DMS53 treated with DMSO at 0.1 percent for 48 hours (cell line): ENCODE data around the gene UNC13D.
"Not testable (repeated sequence)": the region's sequence is repeated elsewhere in the genome, so short reads cannot be mapped to it uniquely, and the experiment has no call there.

Experiments
- DNase-seq: peaks from one replicate; lab custom pipeline; 2025; ENCODE audit not compliant: unreplicated experiment; lab: John Stamatoyannopoulos, UW

UNC13D gene

GRCh38 chr17:75843577-75844529 lies at the start of gene UNC13D:
Gene UNC13D (minus strand): TSS chr17:75844404. CDS start chr17:75844337, 67 bp downstream.
- no peak for DNase-seq

GRCh38 chr17:75893305-75894048 lies 49.3 kb upstream of the UNC13D start:
- DNase-seq, result no peak

DNA sequence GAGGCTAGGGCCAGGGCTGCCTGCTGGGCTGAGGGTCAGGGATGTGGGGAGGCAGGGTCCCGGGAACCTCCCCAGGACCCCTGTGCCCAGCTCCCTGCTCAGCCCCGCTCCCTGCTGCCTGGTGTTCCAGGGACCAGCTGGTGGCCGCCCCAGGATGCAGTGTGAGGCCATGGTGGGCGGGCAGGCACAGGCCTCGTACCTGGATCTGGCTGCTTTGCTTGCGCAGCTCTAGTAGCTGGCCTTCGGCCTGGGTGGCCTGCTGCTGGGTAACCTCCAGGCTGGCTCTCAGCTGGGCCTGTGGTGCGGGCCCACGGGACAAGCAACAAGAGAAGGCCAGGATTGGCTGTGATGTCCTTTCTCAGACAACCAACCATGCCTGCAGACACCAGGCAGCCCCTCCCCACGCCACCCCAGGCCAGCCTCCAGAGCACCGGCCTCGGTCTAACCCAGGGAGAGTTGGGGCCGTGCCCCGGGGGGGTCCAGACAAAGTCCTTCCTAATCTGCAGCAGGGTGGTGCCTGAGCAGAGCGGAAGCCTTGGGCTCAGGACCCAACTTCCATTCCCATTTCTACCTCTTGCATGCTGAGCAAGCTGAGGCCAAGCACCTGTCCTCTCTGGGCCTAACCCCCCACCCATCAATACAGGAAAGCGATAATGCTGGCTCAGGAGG lies 48.5 kb upstream of the UNC13D start:
- DNase-seq, result no peak

- no peak for DNase-seq
Observed at GRCh38 chr17:75891605-75892555, 47.7 kb upstream of the UNC13D start.

DNA sequence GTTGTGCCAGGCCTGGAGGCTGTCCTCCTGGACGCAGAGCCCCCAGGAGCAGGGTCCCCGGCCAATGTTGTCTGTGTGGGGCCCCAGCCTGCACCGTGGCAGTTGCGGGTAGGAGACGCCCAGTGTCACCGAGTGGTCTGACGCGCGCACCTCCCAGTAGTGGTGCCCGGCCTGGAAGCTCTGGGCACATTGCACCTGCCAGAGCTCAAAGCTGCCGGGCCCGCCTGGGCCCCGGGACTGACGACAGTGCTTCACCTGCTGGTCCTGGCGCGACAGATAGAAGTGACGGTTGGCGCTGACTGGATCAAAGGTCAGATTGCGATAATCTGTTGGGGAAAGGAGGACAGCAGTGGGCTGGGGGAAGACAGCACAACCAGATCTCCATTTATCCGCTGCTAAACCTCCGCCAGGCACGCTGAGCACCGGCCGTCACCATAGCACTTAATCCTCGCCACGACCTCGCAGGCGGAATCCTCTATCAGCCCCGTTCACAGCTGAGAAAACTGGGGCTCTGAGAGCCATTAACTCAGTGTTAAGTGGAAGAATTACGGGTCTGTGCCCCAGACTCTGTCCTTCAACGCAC lies 46.9 kb upstream of the UNC13D start:
- DNase-seq, result no peak

DNA sequence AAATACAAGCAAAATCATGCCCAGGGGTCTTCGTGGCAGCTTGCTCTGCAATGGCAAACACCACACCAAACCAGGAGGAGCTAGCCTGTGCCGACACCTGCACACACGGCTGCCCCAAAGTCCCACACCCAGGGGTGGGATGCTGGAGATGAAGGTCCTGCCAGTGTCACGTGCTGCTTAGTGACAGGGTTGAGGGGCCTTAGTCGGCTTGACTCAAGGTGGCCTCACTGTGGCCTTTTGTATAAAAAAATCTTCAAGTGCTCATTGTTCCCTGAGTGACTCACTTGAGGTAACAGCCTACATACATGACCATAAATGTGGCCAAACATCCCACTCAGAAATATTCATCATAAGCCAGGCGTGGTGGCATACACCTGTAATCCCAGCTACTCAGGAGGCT lies 45.2 kb upstream of the UNC13D start:
- DNase-seq, result no peak

GRCh38 chr17:75888484-75888883 lies 44.3 kb upstream of the UNC13D start:
- DNase-seq, result no peak

DNA sequence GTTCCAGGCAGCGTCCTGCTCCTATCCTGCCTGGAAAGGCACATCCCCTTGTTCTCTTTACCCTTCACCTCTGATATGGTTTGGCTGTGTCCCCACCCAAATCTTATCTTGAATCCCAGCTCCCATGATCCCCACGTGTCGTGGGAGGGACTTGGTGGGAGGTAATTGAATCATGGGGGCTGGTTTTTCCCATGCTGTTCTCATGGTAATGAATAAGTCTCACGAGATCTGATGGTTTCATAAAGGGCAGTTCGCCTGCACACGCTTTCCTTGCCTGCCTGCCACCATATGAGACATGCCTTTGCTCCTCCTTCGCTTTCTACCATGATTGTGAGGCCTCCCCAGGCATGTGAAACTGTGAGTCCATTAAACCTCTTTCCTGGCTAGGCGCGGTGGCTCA lies 41.7 kb upstream of the UNC13D start:
- not testable (repeated sequence) for DNase-seq

- DNase-seq, result no peak
Observed at GRCh38 chr17:75885431-75885830, 41.2 kb upstream of the UNC13D start.

DNA sequence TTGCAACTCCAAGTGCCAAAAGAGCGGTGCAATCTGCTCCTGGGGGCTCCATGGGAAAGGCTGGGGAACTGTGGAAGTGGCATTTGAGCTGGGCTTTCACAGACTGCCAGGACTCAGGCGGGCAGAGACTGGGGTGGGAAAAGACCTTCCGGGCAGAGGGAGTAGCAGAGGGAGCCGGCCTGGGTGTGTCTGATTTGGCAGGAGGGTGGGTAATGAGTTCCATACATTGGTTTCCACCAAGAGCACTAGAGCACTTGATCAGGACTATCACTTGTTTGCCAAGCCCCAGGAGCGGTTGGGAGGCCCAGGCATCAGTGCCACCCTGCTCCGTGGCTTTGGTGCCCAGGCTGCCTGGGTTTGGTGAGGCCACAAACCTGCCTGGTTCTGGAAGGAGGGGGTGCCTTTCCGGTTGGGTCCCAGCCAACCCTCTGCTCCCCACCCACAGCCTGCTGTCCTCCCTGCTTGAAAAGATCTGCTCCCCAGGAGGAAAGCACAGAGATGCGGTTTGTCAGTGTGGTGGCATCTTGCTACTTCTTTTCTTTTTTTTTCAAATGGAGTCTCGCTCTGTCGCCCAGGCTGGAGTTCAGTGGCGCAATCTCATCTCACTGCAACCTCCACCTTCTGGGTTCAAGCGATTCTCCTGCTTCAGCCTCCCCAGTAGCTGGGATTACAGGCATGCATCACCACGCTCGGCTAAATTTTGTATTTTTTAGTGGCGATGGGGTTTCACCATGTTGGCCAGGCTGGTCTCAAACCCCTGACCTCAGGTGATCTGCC lies 37.7 kb upstream of the UNC13D start:
- no peak for DNase-seq

DNA sequence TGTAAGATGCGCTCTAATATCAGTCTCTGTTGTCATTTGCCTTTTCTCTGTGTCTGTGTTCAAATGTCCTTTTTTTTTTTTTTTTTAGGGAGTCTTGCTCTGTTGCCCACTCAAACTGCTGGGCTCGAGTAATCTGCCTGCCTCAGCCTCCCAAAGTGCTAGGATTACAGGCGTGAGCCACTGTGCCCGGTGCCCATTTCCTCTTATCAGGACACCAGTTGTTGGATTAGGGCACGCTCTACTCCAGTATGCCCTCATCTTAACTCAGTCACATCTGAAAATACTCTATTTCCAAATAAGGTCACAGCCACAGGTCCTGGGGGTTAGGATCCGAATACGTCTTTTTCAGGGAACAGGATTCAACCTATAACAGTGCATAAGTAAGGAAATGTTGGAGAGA lies 36.1 kb upstream of the UNC13D start:
- DNase-seq, result no peak

- peak; percentile 29 for DNase-seq
Observed at GRCh38 chr17:75878174-75878998, 34.2 kb upstream of the UNC13D start, which contains the start of gene TRIM47. Gene TRIM47 (minus strand): TSS chr17:75878581. CDS start chr17:75878548, 33 bp downstream.

GRCh38 chr17:75877752-75878173 lies 33.6 kb upstream of the UNC13D start:
- peak; percentile 55 for DNase-seq

- DNase-seq, result peak; percentile 32
Observed at GRCh38 chr17:75876938-75877751, 32.9 kb upstream of the UNC13D start.

DNA sequence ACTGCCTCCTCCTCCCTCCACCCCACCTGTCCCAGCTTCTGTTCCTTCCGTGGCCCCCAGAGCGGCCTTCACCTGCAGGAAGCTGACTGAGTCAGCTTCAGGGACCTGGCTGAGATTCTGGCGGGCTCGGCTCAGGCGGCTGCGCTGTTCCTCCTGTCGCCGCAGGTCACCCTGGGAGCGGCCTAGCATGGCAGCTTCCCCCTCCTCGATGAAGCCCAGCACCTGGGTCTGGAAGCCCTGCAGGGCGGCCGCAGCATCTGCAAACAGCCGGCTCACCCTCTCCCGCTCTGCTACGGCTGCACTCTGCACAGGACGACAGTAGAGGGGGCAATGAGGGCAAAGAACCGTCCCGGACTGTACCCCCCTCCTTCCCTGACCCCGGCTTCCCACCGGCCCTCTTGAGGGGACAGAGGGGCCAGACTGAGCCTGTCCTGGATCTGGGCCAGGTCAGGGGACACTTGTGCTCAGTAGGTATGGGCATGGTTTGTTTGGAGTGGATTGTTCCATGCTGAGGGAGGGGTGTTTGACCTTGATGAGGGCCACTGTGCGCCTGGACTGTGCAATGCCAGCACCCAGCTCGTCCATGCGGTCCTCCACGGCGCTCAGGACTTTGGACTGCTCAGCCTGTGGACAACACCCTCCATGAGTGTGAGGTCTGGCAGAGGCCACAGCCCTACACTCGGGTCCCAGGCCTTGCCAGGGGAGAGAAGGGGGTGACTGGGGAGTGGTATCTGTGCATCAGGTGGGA lies 32.2 kb upstream of the UNC13D start:
- peak; percentile 81 for DNase-seq

GRCh38 chr17:75875940-75876189 lies 31.7 kb upstream of the UNC13D start:
- no peak for DNase-seq
